ENCODE measurements around the gene CDIP1.
"Not testable (repeated sequence)": the region's sequence is repeated elsewhere in the genome, so short reads cannot be mapped to it uniquely, and the experiment has no call there.

The CDIP1 gene

DNA sequence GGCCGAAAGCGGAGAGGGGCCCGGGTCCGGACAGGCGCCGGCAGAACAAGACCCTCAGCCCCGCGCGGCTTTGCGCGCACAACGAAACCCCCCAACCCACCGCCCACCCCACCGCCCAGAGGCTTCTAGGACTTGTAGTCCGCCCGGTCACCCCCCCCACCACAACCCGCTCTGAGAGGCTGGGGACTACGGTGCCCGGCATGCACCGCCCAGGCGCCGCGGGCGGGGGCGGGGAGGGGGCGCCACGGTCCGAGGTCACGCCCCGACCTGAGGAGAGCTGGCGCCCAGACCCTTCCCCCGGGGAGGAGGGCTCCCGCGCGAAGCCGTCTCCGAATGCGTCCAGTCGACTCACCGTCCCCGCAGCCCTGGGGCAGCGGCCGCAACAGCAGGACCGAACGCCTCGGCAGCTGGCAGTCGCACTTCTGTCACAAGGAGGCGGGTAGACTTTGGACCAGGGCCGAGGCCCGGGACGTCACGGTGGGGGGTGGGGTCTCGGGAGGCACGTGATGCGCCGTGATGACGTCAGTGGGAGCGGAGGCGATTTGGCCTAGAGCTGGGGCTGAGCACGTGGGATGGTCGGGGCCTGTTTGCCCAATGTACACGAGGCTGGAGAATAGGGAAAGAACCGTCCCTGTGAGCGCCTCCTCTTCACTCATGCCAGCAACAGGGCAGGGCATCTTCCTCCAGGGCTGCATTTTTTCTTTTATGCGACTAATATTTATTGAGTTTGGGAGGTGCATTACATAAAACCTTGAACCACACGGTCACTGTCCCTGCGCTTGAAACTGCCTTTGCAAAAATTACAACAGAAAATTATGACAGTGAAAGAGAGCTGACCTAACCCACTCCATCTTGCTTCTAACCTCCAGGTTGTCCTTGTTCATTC lies at the start of gene CDIP1:
CDIP1 (minus strand) TSS at position 424 of the 886 bp plus-strand sequence. CDS start 24,643 bp downstream, outside the sequence.
- peak within 1 kb of the TSS; percentile 71 for H3K4me3 ChIP-seq (ENCODE audit: low read depth, low read length)

- no peak overlapping the region for H3K4me3 ChIP-seq (ENCODE audit: low read depth, low read length)
Observed at GRCh38 chr16:4586291-4586690, 47.7 kb upstream of the CDIP1 start.

DNA sequence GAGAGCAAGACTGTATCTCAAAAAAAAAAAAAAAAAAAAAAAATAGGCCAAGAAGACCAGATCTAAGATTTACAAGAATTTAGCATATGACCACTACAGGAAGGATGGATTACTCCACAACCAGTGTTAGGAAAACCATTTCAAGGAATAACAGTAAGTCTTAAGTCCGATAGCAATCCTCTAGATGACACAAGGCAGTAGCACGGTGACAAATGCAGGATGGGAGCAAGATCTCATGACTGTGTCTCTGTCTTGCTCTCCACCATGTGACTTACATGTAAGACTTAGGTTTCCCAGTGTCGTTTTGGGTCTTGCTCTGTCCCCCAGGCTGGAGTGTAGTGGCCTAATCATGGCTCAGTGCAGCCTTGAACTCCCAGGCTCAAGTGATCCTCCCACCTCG lies 45.3 kb upstream of the CDIP1 start:
- H3K4me3 ChIP-seq (ENCODE audit: low read depth, low read length), result no peak overlapping the region

DNA sequence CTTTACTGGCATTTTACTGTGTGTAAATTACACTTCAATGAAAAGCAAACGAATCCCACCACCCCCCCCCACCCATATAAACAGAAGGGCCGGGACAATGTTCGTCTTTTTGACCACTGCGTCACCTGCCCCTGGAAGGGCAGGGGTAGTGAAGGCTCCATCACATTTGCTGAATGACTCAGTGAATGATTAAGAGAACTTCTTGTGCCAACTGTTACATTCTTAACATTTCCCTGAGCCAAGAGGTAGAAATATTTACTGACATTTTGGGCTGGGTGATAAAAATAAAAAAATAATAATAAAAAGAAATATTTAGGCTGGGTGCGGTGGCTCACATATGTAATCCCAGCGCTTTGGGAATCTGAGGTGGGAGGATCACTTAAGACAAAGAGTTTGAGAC lies 41.7 kb upstream of the CDIP1 start:
- H3K4me3 ChIP-seq (ENCODE audit: low read depth, low read length), result no peak overlapping the region

- no peak overlapping the region for H3K4me3 ChIP-seq (ENCODE audit: low read depth, low read length)
Observed at GRCh38 chr16:4578961-4579530, 40.5 kb upstream of the CDIP1 start.

DNA sequence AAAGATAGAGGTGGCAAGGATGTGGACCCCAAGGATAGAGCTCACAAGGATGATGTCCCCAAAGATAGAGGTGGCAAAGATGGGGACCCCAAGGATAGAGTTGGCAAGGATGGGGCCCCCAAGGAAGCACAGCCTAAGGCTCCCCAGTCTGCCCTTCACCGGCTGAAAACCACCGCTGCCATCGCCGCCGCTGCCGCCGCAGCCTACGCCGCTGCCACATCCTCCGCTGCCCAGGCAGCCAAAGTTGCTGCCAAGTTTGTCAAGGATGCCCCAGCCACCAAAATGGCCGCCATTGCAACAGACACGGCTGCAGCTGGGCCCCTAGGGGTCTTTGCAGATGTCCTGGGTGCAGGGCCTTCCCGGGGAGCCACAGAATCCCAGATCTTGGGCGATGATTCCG lies 37.4 kb upstream of the CDIP1 start:
- no peak overlapping the region for H3K4me3 ChIP-seq (ENCODE audit: low read depth, low read length)

DNA sequence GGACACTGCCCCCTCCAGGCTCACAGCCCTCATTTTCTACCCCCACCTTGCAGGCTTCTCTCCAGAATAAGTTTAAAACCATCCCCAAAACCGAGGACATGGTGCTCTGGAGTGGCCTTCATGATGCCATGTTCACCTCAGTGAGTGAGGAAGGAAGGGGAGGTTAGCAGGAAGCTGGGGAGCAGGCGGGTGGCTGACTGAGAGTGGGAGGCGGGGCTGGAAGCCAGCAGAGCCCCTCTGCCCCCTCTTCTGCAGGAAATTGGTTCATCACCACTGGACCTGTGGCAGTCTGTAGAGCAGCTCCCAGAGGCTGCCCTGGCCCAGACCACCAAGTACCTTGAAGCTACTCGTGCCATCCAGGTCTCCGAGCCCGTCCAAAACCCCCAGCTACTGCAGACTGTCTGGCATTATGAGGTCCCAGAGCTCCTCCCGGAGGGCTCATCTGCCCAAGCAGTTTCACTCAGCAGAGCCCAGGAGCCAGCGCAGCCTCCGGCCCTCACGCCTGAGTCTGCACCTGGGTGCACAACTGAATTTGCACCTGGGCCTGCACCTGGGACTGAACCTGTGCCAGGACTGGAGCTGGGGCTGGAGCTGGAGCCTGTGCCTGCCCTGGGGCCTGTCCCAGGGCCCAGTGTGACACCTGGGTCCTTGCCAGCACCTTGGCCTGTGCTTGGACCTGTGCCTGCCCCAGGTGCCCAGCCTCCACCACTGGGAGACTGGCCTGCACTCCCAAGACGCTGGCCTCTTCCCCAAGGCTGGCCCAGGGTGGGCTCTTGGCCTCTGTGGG lies 36.5 kb upstream of the CDIP1 start:
- no peak overlapping the region for H3K4me3 ChIP-seq (ENCODE audit: low read depth, low read length)

- H3K4me3 ChIP-seq (ENCODE audit: low read depth, low read length), result not testable (repeated sequence)
Observed at GRCh38 chr16:4573926-4574325, 35.4 kb upstream of the CDIP1 start.

DNA sequence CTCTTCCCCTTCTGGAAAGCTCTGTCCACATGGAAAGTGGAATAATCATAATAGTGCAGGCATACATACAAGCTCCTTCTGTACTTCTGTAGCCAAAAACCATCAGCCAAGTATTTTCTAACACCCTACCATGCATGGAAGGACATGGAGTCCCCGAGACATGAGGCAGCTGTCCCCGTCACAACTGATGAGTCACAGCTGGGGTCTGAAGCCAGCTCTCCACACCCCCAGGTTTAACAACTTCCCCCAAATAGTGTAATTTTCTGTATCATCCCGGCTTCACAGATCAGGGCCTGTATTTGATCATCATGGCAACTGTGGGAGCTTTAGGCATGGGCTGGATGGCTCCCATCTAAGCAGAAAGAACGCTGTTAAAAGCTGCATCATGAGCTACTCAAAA lies 34.1 kb upstream of the CDIP1 start:
- H3K4me3 ChIP-seq (ENCODE audit: low read depth, low read length), result no peak overlapping the region

DNA sequence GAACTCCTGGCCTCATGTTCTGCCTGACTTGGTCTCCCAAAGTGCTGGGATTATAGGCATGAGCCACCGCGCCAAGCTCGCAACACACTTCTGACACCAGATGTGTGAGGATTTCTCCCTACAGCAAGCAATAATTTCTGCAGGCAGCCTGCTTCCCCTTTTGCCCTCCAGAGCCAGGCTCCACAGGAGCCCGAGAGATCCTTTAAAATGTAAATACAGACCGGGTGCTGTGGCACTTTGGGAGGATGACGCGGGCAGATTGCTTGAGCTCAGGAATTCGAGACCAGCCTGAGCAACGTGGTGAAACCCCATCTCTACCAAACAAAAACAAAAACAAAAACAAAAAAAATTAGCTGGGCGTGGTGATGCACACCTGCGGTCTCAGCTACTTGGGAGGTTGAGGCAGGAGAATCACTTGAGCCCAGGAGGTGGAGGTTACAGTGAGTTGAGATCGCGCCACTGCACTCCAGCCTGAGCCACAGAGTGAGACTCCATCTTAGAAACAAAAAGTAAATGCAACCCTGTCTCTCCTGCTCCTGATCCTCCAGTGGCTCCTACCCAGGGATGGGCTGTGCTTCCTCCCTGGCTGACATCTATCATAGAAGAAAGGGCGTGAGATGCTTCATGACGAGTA lies 32.2 kb upstream of the CDIP1 start:
- no peak overlapping the region for H3K4me3 ChIP-seq (ENCODE audit: low read depth, low read length)

DNA sequence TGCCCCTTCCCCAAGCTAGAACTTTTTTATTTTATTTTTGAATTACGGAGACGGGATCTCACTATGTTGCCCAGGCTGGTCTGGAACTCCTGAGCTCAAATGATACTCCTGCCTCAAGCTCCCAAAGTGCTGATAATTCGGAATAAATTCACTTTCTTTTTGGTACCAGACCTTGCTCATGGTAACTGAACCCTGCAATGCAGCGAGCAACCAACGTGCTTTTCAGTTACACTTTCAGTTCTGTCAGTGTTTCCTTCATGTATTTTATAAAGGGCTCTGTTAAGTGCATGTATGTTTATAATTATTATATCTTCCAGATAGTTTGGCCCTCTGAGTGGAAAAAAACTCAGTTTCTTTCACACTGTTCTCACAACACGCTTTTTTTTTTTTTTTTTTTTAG lies 31.5 kb upstream of the CDIP1 start:
- no peak overlapping the region for H3K4me3 ChIP-seq (ENCODE audit: low read depth, low read length)

DNA sequence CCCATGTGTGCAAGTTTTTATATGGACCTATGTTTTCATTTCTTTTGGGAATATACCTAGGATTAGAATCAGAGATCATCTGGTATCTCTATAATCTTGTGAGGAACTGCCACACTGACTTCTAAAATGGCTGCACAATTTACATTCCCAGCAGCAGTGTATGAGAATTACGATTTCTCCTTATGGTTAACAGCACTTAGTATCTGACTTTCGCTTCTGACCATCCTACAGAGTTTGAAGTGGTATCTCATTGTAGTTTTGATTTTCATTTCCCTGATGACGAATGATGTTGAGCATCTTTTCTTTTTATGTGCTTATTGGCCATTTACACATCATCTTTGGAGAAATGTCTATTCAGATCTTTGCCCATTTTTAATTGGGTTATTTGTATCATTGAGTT lies 27.6 kb upstream of the CDIP1 start:
- H3K4me3 ChIP-seq (ENCODE audit: low read depth, low read length), result no peak overlapping the region

- no peak overlapping the region for H3K4me3 ChIP-seq (ENCODE audit: low read depth, low read length)
Observed at GRCh38 chr16:4564661-4565267, 26.2 kb upstream of the CDIP1 start.

GRCh38 chr16:4561596-4561995 lies 23.0 kb upstream of the CDIP1 start:
- H3K4me3 ChIP-seq (ENCODE audit: low read depth, low read length), result no peak overlapping the region

GRCh38 chr16:4557973-4558372 lies 19.4 kb upstream of the CDIP1 start:
- no peak overlapping the region for H3K4me3 ChIP-seq (ENCODE audit: low read depth, low read length)

DNA sequence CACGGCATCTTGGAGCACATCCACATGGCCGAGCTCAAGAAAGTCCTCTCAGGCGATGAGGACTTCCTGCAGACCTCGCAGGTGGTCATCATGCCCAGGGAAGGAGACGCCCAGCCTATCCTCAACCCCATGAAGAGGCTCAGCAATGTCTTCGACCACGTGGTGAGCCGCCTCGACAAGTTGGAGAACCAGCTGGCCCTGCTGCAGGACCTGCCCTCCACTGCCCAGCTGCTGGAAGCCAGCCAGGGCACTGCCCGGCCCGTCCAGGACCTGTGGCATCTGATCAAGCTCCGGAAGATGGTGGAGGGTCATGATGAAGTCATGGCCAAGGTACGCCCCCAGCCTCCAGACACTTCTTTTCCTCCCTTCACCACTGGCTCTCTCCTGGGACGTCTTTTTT lies 18.0 kb upstream of the CDIP1 start:
- no peak overlapping the region for H3K4me3 ChIP-seq (ENCODE audit: low read depth, low read length)

DNA sequence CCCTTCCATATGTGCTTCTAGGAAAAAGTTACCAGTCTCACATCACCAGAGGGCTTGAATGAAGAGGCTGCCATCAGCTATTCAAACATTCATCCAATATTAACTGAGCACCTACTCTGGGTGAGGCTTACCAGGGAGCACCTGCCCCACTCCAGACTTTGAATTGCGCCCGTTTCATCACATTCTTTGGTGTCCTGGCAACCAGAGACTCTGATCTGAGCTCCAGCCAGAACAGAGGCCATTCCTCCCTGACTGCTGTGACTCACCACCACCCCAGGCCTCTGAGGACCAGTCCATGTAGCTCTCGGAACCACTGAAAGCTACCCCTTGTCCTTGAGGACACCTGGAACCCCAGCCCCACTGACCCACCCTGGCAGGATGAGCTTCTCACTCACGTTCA lies 17.5 kb upstream of the CDIP1 start, which contains the start of gene C16orf96:
C16orf96 (plus strand) TSS at position 229 of the 400 bp plus-strand sequence; CDS start at position 379, 150 bp downstream.
- H3K4me3 ChIP-seq (ENCODE audit: low read depth, low read length), result no peak within 1 kb of the TSS

GRCh38 chr16:4552541-4552940 lies 14.0 kb upstream of the CDIP1 start:
- no peak overlapping the region for H3K4me3 ChIP-seq (ENCODE audit: low read depth, low read length)

DNA sequence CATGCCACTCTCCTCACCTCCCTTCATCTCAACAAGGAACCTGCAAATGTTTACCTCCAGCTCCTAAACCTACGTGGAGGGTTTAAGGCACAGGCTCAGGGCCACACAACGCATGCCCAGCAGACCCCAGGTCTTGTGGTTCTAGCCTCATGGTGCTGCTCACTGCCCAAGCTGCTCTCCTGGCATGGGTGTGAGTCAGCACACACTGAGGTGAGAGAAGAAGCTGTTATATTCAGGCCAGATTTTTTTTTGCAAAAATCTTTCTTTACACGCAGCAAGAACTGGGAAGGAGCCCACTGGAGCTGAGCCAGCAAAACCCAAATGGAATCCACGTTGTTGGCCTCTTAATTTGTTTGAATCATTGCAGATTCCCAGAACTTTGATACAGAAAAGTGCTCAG lies 12.0 kb upstream of the CDIP1 start:
- no peak overlapping the region for H3K4me3 ChIP-seq (ENCODE audit: low read depth, low read length)

DNA sequence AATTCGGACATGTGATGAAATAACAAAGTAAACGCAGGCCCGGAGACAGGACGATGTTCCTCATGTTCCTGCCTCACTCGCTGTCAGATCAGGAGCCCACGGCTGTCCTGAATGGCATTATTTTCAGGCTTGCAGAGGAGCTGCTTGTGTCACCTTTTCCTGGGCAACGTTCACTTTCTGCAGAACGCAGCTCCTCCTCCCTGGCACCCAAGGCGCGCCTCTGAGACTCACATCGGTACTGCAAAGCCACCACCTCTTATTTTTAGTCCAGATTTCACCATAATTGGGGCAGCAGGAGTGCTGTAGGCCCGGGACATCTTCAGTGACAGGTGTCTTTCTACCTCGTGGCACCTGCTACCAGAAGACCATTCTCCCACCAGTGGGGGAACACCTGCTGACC lies 9.6 kb upstream of the CDIP1 start:
- H3K4me3 ChIP-seq (ENCODE audit: low read depth, low read length), result no peak overlapping the region

- no peak overlapping the region for H3K4me3 ChIP-seq (ENCODE audit: low read depth, low read length)
Observed at GRCh38 chr16:4544473-4544872, 5.9 kb upstream of the CDIP1 start.
